HG02943 (cell line): ENCODE data around the gene COL10A1.

ENCODE experiments used
- ATAC-seq: cut with Tn5 transposase; IDR thresholded peaks from one replicate; pipeline ENCODE4 v1.9.1; 2021; ENCODE audit warnings: mild to moderate bottlenecking, low read depth, moderate library complexity; ENCODE audit not compliant: unreplicated experiment

Gene COL10A1

DNA sequence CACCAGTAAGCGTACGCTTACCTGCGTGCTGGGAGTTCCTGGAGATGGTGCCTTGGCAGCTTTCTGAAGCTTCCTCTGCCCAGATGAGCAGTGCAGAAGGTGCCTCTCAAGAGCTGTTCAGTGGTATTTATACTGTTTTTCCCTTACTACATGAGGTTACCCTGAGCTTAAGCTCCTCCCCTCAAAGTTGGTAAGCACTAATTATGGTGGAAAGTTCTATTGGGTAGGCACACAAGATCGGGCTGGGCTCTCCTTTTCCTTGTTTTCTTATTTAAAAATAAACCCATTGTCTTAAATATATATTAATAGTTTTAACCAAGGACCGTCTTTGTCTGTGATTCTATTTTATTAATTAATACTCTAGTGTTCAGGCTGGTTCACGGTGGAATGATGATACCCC, at the start of gene COL10A1:
Gene COL10A1 (minus strand): TSS at position 101 of the 400 bp plus-strand sequence. CDS start 640 bp downstream, outside the sequence.
- ATAC-seq: no peak

DNA sequence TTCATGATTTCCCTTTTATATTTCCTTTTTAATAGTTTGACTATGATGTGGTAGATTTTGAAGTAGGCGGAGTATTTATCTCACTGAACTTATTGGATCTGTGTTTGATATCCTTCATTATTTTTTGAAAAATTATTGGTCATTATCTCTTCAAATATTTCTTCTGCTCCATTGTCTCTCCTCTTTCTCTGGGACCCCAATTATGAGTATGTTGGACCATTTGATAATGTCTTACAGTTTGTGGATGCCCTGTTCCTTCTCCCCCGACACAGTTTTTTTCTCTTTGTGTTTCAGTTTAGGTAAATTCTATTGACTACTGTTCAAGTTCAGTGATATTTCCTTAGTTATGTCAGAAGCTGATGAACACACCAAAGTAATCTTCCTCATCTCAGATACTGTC, 49.4 kb upstream of the COL10A1 start:
- ATAC-seq: no peak

DNA sequence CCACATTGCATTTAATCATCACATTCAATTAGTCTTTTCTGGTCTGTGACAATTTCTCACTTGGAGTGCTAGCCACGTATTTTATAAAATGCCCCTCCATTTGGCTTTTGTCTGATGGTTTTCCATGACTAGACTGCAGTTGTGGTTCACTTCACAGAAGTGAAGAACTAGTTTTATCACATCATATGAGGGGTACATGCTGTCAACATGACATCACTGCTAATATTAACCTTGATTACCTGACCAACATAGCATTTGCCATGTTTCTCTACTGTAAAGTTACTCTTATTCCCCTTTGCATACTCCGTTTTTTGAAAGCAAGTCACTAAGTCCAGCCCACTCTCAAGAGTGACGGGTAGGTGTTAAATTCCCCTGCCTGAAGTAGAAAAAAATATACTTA, 48.0 kb upstream of the COL10A1 start:
- no peak for ATAC-seq

DNA sequence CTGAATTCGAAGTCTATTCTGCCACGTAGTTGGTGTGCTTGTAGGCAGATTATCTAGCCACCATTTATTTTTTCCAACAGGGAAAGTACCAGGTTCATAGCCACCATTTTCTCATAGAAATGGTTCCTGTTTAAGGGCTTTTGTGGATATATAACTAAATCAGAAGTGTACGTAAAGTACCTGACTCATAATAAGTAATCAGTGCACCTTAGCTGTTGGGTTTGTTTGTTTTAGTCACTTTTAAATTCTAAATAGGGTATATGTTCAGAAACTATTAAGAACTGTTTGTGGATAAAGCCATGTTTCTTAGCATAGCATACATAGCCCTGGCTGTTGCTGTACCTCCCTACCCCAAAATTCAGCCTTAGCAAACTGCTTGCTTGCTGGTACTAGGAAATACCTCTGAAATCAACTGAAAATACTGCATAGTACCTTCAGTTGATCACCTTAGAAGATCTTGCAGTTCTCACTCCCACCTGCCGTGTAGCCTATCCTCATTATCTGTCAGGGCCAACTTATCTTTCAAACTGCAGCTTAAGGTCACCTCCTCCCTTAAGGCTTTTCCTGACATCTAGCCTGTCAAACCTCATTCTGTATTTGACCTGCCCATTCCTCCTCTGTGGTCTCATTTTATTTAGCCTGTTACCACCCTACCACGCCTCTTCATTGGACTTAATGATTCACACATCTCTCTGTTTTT, 44.6 kb upstream of the COL10A1 start:
- ATAC-seq: no peak

DNA sequence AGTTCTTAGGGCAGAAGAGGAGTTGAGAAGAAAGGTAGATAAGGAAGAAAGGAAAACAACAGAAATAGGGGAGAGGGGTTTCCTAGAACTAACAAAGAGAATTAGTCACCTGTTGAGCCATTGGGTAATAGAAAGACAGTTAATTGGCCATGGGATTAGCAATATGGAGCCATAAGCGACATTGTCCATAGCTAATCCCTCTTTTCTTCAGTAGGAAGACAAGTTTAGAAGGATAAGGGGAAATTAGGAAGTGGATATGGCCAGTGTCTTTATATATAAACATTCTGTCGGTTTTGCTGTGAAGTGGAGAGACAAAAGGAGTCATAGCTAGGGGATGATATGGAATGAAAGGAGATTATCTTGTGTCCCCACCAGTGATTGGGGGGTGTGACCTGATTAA, 43.9 kb upstream of the COL10A1 start:
- no peak for ATAC-seq

DNA sequence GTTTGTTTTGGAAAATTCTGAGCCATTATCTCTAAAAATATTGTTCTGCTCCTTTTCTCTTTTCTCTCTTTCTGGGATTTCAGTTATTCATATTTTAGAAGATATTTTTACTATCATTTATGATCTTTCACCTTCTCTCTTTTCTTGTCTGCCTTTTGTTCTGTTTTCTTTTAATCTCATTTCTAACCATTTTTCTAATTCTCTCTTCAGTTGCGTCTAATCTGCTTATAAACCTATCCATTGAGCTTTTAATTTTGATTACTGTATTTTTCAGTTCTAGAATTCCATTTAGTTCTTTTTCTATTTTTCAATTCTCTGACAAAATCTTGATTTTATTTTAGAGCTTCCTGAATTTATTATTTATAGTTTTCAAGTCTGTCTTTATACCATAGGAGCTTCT, 42.2 kb upstream of the COL10A1 start:
- ATAC-seq: no peak

DNA sequence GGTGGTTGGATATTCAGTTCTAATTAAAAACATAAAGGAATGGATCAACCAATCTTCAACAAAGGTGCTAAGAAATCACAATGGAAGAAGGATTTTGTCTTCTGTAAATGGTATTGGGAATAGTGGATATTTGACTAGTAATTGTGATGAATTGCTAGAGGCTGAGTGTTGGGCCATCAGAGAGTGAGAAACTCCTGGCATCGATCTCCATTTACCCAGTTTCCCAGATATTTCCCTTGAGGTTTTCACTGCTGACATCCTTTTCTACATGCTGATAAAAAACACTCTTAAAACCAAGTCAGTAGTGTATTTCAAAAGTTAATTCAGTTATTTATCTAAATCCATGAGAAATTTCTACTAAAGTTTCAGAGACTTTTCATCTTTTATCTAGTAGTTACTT, 40.4 kb upstream of the COL10A1 start:
- ATAC-seq: no peak

DNA sequence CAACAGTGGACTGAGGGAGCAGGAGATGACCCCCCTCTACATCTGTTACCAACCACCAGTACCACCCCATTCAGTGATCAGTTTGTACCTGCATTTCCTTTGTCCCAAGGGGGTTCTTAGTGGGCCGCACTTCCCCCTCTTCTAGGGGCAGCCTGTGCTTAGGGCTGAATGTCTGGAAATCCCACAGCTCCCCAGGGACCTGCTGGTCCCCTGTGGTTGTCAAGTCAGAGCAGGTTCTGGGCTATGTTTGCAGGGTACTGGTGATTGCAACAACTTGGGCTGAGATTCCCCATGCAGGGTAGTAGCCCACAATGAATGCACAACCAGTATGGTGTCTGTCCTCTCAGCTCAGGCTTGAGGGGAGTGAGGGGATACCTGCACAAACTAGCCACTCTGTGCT, 39.7 kb upstream of the COL10A1 start:
- ATAC-seq: no peak

DNA sequence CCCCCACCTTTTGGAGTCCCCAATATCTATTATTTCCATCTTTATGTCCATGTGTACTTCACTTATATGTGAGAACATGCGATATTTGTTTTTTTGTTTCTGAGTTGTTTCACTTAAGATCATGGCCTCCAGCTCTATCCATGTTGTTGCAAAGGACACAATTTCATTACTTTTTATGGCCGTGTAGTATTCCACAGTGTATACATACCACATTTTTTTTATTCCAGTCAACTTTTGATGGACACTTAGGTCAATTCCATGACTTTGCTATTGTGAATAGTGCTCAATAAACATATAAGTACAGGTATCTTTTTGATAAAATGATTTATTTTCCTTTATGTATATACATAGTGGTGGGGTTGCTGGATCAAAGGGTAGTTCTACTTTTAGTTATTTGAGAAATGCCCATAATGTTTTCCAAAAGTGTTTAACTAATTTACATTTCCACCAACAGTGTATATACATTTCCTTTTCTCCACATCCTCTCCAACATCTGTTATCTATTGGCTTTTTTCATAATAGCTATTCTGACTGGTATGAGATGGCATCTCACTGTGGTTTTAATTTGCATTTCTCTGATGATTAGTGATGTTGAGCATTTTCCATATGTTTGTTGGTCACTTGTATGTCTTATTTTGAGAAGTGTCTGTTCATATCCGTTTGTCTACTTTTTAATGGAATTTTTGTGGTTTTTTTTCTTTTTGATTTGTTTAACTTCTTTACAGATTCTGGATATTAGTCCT, 34.0 kb upstream of the COL10A1 start:
- no peak for ATAC-seq

DNA sequence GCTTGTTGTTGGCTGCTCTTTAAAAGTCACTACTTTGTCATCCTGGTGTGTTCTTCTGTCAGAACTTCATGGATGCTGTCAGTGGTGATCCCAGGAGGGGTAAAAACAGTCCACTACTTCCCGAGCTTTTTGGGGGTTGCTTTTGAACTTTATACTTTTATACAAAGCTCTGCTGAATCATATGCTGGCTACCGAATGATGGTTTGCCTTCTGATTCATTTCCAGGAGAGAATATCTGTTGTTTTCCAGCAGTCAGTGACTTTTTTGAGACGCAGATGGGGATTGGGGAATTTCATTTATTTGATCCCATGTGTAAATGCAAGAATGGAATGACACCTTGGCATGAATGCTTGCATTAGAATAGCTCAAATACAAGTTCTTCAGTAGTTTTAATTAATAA, 32.7 kb upstream of the COL10A1 start:
- no peak for ATAC-seq

DNA sequence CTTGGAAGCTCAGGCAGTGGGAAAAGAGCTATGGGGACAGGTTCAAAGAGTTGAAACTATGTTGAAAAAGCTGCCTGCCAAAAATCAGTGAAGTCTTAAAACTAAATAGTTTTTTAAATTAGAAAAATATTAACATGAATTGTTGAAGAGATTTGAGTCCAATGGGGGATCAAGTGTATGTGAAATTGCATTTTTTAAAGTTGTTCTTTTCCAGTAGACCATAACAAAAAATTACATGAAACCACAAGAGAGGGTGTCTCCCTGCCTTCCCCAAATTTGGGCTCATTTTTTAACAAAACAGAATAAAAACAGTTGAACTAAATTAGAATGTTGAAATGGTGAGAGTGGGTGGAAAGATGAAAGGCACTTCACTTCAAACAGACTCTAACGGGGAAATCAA, 31.5 kb upstream of the COL10A1 start:
- no peak for ATAC-seq

DNA sequence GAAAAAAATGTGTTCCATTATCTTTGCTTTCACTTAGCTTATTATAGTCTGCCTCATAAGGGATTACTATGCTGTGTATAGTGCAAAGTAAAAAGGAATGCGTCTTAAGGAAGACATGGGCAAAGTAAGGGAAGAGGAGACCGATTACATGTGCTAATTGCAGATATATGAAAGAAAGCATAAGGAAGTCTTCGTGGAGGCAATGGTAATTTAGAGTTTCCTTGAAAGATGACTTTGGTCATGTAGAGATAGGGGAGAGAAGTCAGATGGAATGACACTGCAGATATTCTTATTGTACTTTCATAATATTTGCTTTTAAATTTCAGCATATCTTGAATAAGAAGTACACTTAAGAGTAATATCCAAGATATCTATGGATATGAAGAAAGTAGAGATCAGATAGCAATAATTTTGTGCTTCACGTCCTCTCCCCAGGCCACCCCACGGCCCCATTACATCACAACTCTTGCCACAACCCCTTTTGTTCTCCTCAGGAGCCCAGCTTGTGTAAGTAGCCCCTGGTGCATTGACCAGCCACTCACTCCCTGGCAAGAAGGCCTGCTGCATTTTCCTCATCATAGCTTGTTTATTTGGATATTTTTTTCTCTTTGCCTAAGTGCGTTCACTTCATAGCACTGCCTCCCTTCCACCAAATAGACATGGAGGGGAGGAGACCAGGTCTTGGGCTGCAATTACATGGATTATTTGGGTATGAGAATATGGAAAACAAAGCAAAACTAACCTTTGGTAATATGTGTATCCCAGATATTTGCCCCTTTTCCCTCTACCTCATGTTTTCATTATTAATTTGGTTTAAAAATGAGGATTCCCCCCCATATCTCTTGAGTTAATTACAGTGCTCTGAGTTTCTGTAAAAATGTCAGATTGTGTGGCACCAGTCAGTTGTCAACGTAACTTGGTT, 30.7 kb upstream of the COL10A1 start:
- ATAC-seq: no peak

DNA sequence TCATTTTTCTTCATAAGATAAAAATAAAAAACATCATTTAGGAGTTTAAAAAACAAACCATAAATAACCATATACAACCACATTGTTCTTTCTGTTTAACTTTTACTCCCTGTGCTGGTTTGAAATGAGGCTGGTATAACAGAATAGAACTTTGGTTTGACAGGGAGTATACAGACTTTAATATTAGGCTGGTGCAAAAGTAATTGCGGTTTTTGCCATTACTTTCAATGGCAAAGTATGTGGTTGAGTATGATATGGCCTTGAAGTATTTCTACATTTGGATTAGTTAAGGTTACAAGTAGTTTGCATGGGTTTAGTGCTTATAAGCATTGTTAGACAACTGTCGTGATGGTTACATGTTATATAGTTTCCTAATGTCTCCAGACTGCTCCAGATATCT, 29.0 kb upstream of the COL10A1 start:
- no peak for ATAC-seq

DNA sequence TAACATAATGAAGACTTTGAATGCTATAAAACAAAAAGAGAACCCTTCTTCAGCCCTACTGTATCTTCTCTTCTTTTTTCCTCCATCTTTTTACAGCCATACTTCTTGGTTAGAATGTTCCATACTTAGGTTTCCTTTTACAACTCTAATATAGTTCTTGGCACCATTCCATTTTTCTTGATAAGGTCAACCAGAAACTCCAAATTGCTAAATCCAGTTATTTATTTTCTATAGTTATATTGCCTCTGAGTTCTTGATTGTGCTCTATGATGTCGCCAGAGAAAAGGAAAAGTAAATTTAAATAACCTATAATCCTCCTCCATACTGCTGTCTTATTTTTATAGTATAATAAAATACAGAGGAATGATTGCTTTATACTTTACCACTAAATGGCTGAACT, 26.7 kb upstream of the COL10A1 start:
- no peak for ATAC-seq

DNA sequence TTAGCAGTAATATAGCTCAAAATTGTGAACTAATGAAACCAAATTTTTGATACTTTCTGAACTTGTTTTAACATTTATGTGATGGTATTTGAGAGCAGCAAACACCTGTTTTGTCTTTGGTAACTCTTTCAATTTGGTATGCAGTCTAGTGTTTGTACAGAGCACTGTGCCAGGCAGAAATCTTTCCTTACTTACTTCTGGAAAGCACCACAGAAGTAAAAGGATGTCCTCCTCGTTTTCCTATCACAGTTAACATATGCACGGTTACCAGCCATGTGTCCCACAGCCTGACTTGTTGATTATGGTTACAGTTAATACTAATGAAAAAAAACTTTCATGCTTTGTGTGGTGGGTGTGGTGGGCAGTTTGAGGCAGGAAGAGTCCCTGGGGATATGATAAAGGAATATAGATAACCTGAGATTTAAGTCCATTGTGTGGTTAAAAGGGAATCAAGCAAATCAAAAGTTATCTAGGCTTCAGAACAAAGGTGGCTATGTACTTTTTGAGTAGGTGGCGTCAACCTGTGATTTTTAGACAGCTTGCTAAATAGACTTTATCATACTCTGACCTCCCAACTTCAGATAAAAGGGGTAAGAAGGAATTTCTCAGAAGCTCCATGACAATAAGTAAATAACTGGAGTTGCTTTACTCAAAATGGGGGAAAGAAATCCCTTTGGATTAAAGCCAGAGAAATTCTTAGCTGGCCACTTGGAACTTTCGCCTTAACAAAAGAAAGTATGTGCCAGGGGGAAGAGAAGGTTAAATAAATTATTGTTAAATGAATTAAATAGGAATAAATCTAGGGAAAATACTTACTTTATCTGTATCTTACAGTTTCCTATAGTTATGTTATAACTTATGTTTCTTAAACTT, 20.1 kb upstream of the COL10A1 start:
- ATAC-seq: no peak

DNA sequence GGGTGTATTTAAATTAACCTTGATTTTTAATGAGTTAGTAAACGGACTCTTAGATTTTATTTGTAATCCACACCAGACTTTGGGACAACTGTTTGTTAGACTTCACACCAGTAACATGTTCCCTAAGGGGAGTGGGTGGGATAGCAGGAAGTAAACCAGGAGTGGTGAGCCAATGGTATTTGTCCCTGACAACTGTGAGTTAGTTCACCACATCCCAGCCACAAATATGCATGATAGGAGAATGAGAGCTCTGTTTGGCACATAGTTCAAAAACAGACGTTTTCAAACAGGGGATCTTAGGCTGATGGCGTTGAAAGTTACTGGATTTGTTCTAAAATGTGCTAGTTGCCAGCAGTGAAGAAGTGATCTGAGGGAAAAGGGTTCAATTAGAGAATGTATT, 18.7 kb upstream of the COL10A1 start:
- ATAC-seq: no peak

DNA sequence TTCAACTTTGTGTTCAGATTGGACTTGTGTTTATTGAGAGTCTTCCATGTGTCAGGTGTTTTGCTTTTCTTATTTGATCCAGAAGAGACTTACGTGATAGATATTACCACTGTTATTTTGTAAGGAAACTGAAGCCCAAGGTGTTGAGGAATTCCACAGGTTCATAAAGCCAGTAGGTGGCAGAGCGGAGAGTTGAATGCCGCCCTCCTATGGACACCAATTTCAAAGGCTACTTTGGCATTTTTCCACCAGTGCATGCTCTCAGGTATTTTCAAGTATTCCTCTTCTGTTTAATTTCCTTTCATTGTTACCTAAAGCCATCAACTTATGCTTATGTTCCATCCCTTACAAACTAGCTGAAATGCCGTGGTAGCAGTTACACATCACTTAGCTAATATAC, 14.0 kb upstream of the COL10A1 start:
- no peak for ATAC-seq

DNA sequence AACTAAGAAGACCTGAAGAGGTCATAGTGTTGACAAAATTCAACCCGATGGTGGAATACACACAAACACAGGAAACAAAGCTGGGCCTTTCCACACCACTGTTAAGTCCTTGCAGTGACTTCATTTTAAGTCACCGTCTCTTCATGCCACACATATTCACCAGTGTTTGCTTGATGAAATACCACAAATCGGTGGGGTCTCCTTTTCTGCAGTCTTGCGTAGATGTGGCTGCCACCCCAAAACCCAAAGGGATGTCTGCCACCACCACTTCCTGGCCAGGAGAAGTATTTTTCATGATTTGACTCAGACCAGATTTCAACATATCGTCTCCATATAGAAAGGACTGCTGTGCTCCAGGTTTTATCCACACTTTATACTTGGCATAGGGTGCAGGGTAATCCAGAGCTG, 11.0 kb upstream of the COL10A1 start:
- ATAC-seq: no peak

DNA sequence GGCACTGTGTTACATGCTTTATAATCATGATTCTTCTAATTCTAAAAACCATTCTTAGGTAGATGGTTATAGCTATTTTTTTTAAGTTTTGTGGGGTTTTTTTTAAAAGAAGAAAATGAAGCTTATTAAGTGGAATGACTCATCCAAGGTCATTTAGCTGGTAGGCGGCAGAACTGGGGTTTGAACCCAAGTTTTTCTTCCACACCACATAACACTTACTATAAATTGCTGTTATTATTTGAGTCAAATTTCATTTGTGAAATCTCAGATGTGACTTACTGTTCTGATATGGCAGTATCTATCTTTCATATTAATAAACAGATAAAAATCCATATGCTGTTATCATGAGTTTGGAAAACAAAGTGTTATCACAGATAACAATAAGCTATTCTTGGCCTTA, 10.4 kb upstream of the COL10A1 start:
- no peak for ATAC-seq

DNA sequence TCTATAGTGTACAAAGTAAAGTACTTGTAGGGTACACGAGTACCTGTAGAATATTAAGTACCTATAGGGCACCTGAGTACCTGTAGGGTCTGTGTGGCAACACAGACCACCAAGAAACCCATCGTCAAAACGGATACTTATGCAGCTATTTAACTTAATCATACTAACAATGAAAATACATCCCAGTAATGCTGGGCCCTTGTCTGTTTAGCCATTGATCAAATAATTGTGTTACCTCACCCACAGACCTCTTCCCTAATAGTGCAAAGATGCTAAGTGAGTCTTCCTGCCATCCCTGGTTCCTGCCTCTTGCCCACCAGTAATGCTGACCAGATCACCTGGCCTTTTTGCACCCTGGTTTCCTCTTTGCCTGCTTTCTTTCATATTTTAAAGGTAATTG, 7.5 kb upstream of the COL10A1 start:
- ATAC-seq: no peak
